Astrocyte (in vitro differentiated cells and primary cell): ENCODE measurements around the gene ZFR2.

ENCODE experiments used
- CTCF ChIP-seq: IDR thresholded peaks from 2 replicates; pipeline ENCODE4 v1.5.1; 2011; ENCODE audit warnings: low read depth, mild to moderate bottlenecking, inconsistent platforms, low read length, moderate library complexity; ENCODE audit not compliant: insufficient read depth
- EZH2 ChIP-seq: IDR thresholded peaks from 2 replicates; pipeline ENCODE4 v1.6.1; 2012; ENCODE audit warnings: mild to moderate bottlenecking, low read length, inconsistent platforms; ENCODE audit not compliant: insufficient read depth

GRCh38 chr19:3818918-3819317 lies 49.9 kb downstream of the ZFR2 start:
- TF ChIP-seq CTCF (no peak), EZH2 (no peak)
